ENCODE data around the gene UBN2.
A peak's percentile ranks its signal among the peaks of the same experiment; 100 is the strongest.
"Not testable (repeated sequence)": the region's sequence is repeated elsewhere in the genome, so short reads cannot be mapped to it uniquely, and the experiment has no call there.

The UBN2 gene

DNA sequence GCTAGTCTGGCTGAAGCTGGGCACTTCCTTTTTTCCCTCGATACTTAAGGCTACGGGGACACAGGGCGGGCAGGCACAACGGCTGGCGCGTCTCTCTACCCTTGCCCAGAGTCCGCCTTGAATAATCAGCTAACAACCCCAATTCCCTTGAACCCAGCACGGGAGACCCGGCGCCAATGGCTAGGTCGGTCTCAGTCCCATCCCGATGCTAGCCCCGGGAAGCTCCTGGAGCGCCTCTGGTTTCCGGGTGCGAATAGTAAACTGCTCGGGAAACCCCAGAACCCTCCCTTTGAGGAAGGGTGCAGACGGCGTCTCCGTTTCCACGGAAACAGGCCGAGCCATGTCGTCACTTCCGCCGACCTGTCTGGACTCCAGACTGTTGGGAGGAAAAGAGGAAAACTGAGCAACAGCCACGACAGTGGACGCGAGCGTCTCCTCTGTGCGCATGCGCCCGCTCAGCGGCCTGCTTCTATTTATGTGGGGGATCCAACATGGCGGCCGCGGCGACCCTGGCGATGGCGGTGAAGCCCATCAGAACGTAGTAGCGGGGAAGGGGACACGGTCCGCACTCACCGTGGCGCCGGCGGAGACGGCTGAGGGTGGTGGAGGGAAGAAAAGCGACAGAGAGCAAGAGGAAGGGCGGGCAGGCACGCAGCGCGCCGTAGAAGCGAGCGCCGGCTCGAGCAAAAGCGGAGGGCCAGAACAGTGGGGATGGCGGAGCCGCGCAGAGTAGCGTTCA, at the start of gene UBN2:
Gene UBN2 (plus strand): TSS at position 464 of the 739 bp plus-strand sequence. CDS start 248 bp downstream, at position 712.
- DNase-seq = peak; percentile 93

- no peak for DNase-seq
Observed at GRCh38 chr7:139181404-139181803, 49.6 kb upstream of the UBN2 start.

DNA sequence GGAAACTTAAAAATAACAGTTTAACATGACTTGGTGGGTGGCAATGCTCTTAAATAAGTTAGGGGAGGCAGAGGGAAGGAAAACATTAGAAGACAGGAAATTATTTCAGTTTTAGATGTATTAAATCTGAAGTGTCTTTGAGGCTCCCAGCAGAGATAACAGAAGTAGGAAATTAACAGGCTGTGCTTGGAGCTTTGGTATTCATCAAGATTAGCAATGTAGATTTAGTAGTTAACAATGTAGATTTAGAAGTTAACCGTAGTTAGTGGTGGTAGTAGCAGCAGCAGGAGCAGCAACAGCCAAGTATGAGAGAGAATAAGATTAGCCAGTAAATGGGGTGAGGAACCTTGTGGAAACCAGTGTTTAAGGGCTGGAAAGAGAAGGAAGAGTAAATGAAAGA, 48.7 kb upstream of the UBN2 start:
- no peak for DNase-seq

DNA sequence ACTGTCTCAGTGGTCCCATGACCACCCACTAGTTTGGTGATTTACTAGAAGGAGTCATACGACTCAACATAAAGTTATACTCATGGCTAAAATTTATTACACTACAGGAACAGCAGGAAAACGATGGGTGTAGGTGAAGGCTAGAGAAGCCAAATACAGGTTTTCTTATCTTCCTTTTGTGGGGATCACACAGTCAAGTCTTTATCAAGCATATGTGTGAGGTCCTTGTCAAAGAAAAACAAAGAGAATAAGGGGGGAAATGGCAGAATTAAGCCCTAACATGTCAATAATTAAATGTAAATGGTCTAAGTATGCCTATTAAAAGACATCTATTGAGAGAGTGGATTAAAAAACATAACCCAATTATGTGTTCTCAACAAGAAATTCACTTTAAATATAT, 47.8 kb upstream of the UBN2 start:
- DNase-seq = no peak

- no peak for DNase-seq
Observed at GRCh38 chr7:139183878-139184338, 47.1 kb upstream of the UBN2 start.

DNA sequence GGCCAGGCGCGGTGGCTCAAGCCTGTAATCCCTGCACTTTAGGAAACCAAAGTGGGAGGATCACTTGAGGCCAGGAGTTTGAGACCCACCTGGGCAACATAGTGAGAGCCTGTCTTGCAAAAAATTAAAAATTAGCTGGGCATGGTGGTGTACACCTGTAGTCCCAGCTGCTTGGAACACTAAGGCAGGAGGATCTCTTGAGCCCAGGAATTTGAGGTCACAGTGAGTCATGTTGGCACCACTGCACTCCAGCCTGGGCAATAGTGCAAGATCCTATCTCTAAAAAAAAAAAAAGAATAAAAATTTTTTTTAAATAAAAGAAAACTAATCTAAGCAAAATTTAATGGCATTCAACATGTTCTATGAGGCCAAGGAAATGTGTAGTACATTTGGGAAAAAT, 44.9 kb upstream of the UBN2 start:
- no peak for DNase-seq

GRCh38 chr7:139189357-139189756, 41.7 kb upstream of the UBN2 start:
- no peak for DNase-seq

GRCh38 chr7:139192014-139192706, 38.9 kb upstream of the UBN2 start:
- no peak for DNase-seq

GRCh38 chr7:139200382-139200781, 30.7 kb upstream of the UBN2 start:
- no peak for DNase-seq

DNA sequence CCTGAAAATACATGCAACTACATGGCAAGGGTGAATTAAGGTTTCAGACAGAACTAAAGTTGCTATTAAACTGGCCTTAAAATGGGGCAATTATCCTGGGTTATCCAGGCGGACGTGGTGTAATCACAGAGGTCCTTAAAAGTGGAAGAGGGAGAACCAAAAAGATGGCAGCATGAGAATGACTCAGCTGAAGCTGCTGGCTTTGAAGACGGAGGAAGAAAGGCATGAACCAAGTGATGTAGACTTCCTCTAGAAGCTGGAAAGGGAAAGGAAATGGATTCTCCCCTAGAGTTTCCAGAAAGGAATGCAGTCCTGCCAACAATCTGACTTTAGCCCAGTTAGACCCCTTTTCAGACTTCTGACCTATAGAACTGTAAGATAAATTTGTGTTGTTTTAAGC, 27.0 kb upstream of the UBN2 start:
- no peak for DNase-seq

DNA sequence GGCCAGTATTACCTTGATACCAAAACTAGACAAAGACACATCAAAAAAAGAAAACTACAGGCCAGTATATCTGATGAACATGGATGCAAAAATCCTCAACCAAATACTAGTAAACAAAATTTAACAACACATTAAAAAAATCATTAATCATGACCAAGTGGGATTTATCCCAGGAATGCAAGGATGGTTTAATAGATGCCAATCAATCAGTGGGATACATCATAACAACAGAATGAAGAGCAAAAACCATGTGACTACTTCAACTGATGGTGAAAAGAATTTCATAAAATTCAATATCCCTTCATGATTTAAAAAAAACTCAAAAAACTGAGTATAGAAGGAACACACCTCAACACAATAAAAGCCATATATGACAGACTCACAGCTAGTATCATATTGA, 25.2 kb upstream of the UBN2 start:
- DNase-seq = no peak

DNA sequence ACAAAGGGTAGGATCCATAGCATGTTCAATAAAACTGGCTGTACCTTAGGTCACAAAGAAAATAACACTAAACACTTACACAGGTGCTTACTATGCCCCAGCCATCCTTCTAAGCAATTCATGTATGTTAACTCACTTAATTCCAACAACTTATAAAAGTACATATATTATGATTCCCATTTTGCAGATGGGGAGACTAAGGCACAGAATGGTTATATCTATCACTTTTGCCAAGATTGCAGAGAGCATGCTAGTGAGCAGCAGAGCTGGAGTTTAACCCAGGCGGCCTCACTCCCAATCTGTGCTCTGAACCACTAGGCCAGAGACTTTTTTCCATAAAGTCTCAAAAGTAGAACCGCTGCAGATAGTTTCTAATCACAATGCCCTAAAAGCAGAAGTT, 18.9 kb upstream of the UBN2 start:
- DNase-seq = no peak

- not testable (repeated sequence) for DNase-seq
Observed at GRCh38 chr7:139213489-139213888, 17.5 kb upstream of the UBN2 start.

DNA sequence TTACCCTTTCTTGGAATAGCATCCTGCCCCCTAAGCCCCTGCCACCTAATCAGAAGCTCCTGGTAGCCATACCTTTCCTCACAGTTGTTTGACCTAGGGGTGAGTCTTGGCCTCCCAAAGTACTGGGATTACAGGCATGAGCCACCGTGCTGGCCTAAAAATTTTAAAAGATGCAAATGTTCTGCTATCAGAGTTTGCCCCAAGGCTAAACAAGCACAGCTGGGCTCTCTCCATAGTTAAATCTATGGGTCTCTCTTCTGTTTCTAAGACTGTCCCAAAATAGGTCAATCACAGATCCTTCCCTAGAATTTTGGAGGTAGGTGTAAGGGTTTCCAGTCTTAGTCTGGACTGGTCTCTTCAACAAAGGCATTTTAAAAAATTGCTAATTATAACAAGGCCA, 12.9 kb upstream of the UBN2 start:
- no peak for DNase-seq

GRCh38 chr7:139224219-139224618, 6.8 kb upstream of the UBN2 start:
- no peak for DNase-seq

- DNase-seq = not testable (repeated sequence)
Observed at GRCh38 chr7:139224836-139225235, 6.2 kb upstream of the UBN2 start.

- not testable (repeated sequence) for DNase-seq
Observed at GRCh38 chr7:139225286-139226157, 5.5 kb upstream of the UBN2 start.

GRCh38 chr7:139226158-139226515, 4.9 kb upstream of the UBN2 start:
- DNase-seq = not testable (repeated sequence)

DNA sequence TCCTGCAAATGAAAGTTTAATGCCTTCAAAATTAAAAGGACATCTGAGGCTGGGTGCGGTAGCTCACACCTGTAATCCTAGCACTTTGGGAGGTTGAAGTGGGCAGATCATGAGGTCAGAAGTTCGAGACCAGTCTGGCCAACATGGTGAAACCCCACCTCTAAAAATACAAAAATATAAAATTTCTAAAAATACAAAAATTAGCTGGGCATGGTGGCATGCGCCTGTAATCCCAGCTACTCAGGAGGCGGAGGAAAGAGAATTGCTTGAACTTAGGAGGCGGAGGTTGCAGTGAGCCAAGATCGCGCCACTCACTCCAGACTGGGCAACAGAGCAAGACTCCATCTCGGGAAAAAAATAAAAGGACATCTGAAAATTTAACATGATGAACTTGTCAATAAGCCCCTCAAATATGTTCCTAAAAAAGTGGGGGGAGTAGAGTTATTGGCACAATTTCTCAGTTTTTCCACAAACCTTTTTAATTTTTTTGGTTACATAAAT, 4.0 kb upstream of the UBN2 start:
- not testable (repeated sequence) for DNase-seq

GRCh38 chr7:139230023-139230422, 1.0 kb upstream of the UBN2 start:
- no peak for DNase-seq

GRCh38 chr7:139230484-139230773, 608 bp upstream of the UBN2 start:
- no peak for DNase-seq

GRCh38 chr7:139231513-139232376, 708 bp downstream of the UBN2 start:
- DNase-seq = no peak

- DNase-seq = no peak
Observed at GRCh38 chr7:139232377-139232717, 1.3 kb downstream of the UBN2 start.

Data from NCI-H1436 (cell line).